ENCODE measurements around the gene NCKAP1.
"Not testable (repeated sequence)": the region's sequence is repeated elsewhere in the genome, so short reads cannot be mapped to it uniquely, and the experiment has no call there.

NCKAP1 gene

GRCh38 chr2:182962641-182963040 lies 75.6 kb downstream of the NCKAP1 start:
- DNase-seq (ENCODE audit: low read depth): no peak
- TF ChIP-seq POLR2A (IDR thresholded peaks at IDR 0.05; ENCODE audit: extremely low read depth, insufficient read length) (no peak), MYC (IDR thresholded peaks at IDR 0.05; ENCODE audit: low read depth, low read length) (no peak), CTCF (IDR thresholded peaks at IDR 0.05; ENCODE audit: low read depth, low read length) (no peak), MAX (IDR thresholded peaks at IDR 0.05; ENCODE audit: low read depth, low read length) (no peak)

DNA sequence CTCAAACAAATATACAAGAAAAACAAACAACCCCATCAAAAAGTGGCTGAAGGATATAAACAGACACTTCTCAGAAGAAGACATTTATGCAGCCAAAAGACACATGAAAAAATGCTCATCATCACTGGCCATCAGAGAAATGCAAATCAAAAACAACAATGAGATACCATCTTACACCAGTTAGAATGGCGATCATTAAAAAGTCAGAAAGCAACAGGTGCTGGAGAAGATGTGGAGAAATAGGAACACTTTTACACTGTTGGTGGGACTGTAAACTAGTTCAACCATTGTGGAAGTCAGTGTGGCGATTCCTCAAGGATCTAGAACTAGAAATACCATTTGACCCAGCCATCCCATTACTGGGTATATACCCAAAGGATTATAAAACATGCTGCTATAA lies 77.4 kb downstream of the NCKAP1 start:
- not testable (repeated sequence) for H3K4me3 ChIP-seq (ENCODE audit: low read depth, low read length); DNase-seq (ENCODE audit: low read depth)

More at GRCh38 chr2:182962641-182963040, 75.6 kb downstream of the NCKAP1 start:
- no peak overlapping the region for H3K4me3 ChIP-seq (ENCODE audit: low read depth, low read length)

- no peak for TF ChIP-seq MAX (IDR thresholded peaks at IDR 0.05; ENCODE audit: low read depth, low read length)
- no peak overlapping the region for H3K4me3 ChIP-seq (ENCODE audit: low read depth, low read length)
- no peak for DNase-seq (ENCODE audit: low read depth)
These were observed 83.5 kb downstream of the NCKAP1 start for GRCh38 chr2:182954789-182955188.

DNA sequence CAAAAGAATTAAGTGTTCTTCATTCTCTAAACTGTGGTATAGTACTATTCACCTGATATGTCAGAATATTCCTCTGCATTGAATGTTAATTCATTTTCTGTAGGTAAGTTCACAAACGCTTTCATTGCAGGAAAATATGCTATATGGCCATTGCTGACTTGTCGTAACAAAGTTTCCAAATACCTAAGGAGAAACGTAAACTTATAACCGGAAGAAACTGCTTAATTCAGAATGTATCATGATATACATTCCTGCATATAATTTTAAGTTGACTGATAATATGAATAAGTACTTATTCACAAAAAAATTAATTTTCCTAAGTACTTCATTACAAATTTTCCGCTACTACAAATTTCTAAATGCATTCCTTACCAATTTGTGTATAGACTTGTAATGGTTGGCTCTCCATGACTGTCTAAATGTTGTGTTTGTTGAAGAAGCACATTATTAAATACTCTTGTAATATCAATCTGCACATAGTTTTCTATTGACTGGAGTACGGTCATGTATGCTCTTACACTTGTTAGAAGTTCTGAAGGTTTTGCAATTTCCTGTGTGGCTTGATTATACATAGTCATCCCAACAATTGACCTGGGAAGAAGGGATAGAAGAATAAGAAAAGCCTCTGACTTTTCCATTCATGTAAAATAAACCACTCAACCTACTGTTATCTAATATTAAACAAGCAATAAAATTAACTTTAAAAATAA lies 85.4 kb downstream of the NCKAP1 start:
- TF ChIP-seq MAX (IDR thresholded peaks at IDR 0.05; ENCODE audit: low read depth, low read length): no peak
- TF ChIP-seq MYC (IDR thresholded peaks at IDR 0.05; ENCODE audit: low read depth, low read length): no peak
- no peak for TF ChIP-seq CTCF (IDR thresholded peaks at IDR 0.05; ENCODE audit: low read depth, low read length)
- TF ChIP-seq POLR2A (IDR thresholded peaks at IDR 0.05; ENCODE audit: extremely low read depth, insufficient read length): no peak
- no peak for DNase-seq (ENCODE audit: low read depth)
- H3K4me3 ChIP-seq (ENCODE audit: low read depth, low read length): no peak overlapping the region

DNA sequence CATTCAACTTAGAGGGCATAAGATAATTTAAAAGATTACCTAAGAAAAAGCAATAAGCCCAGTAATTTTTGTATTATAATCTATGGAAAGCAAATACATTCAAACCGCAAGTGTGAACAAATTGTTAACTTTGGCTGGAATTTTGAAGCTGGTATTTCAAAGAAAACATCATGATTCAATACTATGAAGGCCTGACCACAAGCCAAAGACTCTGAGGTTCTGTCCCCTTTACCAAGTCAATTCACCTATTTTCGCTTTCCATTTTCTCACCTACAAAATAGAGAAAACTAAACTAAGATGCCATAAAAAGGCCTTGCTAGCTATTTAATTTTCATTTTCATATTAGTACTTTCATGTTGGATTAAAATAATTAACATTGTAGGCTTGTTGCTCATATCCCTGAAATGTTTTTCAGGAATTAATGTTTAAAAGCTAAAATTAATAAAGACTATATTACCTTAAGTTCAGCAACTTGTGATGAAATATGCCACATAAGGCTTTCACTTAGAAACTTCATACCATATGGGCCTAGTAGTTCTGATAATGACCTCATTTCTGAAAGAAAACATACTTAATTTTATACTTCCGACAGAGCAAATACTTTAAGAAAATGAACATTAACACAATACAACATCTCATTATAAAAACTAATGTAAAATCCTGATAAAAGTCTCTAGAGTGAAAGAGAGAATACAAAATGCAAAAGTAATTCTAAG lies 86.2 kb downstream of the NCKAP1 start:
- TF ChIP-seq CTCF (IDR thresholded peaks at IDR 0.05; ENCODE audit: low read depth, low read length) (no peak), MYC (IDR thresholded peaks at IDR 0.05; ENCODE audit: low read depth, low read length) (no peak), POLR2A (IDR thresholded peaks at IDR 0.05; ENCODE audit: extremely low read depth, insufficient read length) (no peak), MAX (IDR thresholded peaks at IDR 0.05; ENCODE audit: low read depth, low read length) (no peak)
- no peak for DNase-seq (ENCODE audit: low read depth)
- no peak overlapping the region for H3K4me3 ChIP-seq (ENCODE audit: low read depth, low read length)

- TF ChIP-seq POLR2A (IDR thresholded peaks at IDR 0.05; ENCODE audit: extremely low read depth, insufficient read length) (no peak), MAX (IDR thresholded peaks at IDR 0.05; ENCODE audit: low read depth, low read length) (no peak), MYC (IDR thresholded peaks at IDR 0.05; ENCODE audit: low read depth, low read length) (no peak), CTCF (IDR thresholded peaks at IDR 0.05; ENCODE audit: low read depth, low read length) (no peak)
- DNase-seq (ENCODE audit: low read depth): no peak
- H3K4me3 ChIP-seq (ENCODE audit: low read depth, low read length): no peak overlapping the region
These were observed 87.7 kb downstream of the NCKAP1 start for GRCh38 chr2:182950546-182950945.
